Measurements from ENCODE around the gene XIRP2.

GRCh38 chr2:166901336-166901735 is 13.1 kb downstream of the XIRP2 start:
- no peak for TF ChIP-seq CTCF (IDR thresholded peaks at IDR 0.05; ENCODE audit: insufficient read depth, low read depth, low read length)
- TF ChIP-seq EZH2 (IDR thresholded peaks at IDR 0.05; ENCODE audit: insufficient read depth, low read length): no peak
